HEK293 (cell line): ENCODE results near the gene AGRN.

ENCODE experiments used
- BCL11B ChIP-seq: fragments of 450-650 bp; formaldehyde crosslinking; IDR thresholded peaks from 2 replicates; pipeline ENCODE4 v1.5.1; 2016; ENCODE audit warnings: low read depth, missing biosample characterization, missing genetic modification characterization
- FEZF1 ChIP-seq: fragments of 450-650 bp; formaldehyde crosslinking; IDR thresholded peaks from 2 replicates; pipeline ENCODE4 v1.5.1; 2016; ENCODE audit warnings: missing biosample characterization, missing genetic modification characterization
- SCRT1 ChIP-seq: fragments of 450-650 bp; formaldehyde crosslinking; IDR thresholded peaks from 2 replicates; pipeline ENCODE4 v1.5.1; 2016; ENCODE audit warnings: missing biosample characterization, missing genetic modification characterization, borderline replicate concordance
- ZFHX2 ChIP-seq: fragments of 450-650 bp; formaldehyde crosslinking; conservative IDR thresholded peaks from 2 replicates; pipeline ENCODE4 v1.5.1; 2016; ENCODE audit warnings: missing biosample characterization, missing genetic modification characterization
- ZNF211 ChIP-seq: fragments of 450-650 bp; formaldehyde crosslinking; IDR thresholded peaks from 2 replicates; pipeline ENCODE4 v1.5.1; 2016; ENCODE audit warnings: low read depth, missing biosample characterization, missing genetic modification characterization
- ZNF274 ChIP-seq, 2 experiments: fragments of 200-500 bp in 1 of 2; fragments of 450-650 bp in 1 of 2; sonication (Bioruptor generic) in 1 of 2; formaldehyde crosslinking in 1 of 2; IDR thresholded peaks; 2 replicates each; pipeline versions ENCODE4 v1.5.1 to v1.6.1; 2014 to 2016; ENCODE audit warnings: borderline replicate concordance in 1 of 2, inconsistent platforms in 1 of 2, low read length in 1 of 2, missing biosample characterization in 1 of 2, missing genetic modification characterization in 1 of 2
- ZNF350 ChIP-seq: fragments of 450-650 bp; formaldehyde crosslinking; IDR thresholded peaks from 2 replicates; pipeline ENCODE4 v1.5.0; 2017; ENCODE audit warnings: missing biosample characterization, mild to moderate bottlenecking, missing genetic modification characterization
- ZNF501 ChIP-seq: fragments of 450-650 bp; formaldehyde crosslinking; IDR thresholded peaks from 2 replicates; pipeline ENCODE4 v1.5.1; 2016; ENCODE audit warnings: missing biosample characterization, missing genetic modification characterization
- ZNF548 ChIP-seq: fragments of 450-650 bp; formaldehyde crosslinking; IDR thresholded peaks from 2 replicates; pipeline ENCODE4 v1.5.1; 2016; ENCODE audit warnings: missing biosample characterization, missing genetic modification characterization
- TF ChIP-seq, protein P1 (sequence below): fragments of 450-650 bp; formaldehyde crosslinking; IDR thresholded peaks from 2 replicates; pipeline ENCODE4 v1.5.1; 2016; ENCODE audit warnings: missing biosample characterization, missing genetic modification characterization
- TF ChIP-seq, protein P2 (sequence below): fragments of 450-650 bp; formaldehyde crosslinking; IDR thresholded peaks from 2 replicates; pipeline ENCODE4 v1.5.1; 2016; ENCODE audit warnings: missing biosample characterization, missing genetic modification characterization, low read depth

DNA sequence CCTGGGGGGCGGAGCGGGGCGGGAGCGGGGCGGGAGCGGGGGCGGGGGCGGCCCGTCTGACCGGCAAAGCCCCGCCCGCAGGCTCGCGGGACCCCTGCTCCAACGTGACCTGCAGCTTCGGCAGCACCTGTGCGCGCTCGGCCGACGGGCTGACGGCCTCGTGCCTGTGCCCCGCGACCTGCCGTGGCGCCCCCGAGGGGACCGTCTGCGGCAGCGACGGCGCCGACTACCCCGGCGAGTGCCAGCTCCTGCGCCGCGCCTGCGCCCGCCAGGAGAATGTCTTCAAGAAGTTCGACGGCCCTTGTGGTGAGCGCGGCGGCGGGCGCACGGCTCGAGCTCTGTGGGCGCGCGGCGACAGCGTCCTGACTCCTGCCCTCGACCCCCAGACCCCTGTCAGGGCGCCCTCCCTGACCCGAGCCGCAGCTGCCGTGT, 21.2 kb downstream of the AGRN start:
- TF ChIP-seq, protein P1, sequence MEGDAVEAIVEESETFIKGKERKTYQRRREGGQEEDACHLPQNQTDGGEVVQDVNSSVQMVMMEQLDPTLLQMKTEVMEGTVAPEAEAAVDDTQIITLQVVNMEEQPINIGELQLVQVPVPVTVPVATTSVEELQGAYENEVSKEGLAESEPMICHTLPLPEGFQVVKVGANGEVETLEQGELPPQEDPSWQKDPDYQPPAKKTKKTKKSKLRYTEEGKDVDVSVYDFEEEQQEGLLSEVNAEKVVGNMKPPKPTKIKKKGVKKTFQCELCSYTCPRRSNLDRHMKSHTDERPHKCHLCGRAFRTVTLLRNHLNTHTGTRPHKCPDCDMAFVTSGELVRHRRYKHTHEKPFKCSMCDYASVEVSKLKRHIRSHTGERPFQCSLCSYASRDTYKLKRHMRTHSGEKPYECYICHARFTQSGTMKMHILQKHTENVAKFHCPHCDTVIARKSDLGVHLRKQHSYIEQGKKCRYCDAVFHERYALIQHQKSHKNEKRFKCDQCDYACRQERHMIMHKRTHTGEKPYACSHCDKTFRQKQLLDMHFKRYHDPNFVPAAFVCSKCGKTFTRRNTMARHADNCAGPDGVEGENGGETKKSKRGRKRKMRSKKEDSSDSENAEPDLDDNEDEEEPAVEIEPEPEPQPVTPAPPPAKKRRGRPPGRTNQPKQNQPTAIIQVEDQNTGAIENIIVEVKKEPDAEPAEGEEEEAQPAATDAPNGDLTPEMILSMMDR (tag by site-specific recombination), result no peak
- TF ChIP-seq SCRT1 (tag by site-specific recombination), result no peak
- no peak for TF ChIP-seq FEZF1 (tag by site-specific recombination)
- no peak for TF ChIP-seq BCL11B (tag by site-specific recombination)
- no peak for TF ChIP-seq ZNF274 (IDR thresholded peaks at IDR 0.05; ENCODE audit: low read length)
- no peak for TF ChIP-seq ZNF274 (tag by site-specific recombination; IDR thresholded peaks at IDR 0.05; ENCODE audit: borderline replicate concordance)
- TF ChIP-seq ZNF350 (tag by site-specific recombination), result no peak
- no peak for TF ChIP-seq ZNF501
- no peak for TF ChIP-seq ZNF211 (tag by site-specific recombination)
- TF ChIP-seq ZNF548, result no peak
- TF ChIP-seq, protein P2, sequence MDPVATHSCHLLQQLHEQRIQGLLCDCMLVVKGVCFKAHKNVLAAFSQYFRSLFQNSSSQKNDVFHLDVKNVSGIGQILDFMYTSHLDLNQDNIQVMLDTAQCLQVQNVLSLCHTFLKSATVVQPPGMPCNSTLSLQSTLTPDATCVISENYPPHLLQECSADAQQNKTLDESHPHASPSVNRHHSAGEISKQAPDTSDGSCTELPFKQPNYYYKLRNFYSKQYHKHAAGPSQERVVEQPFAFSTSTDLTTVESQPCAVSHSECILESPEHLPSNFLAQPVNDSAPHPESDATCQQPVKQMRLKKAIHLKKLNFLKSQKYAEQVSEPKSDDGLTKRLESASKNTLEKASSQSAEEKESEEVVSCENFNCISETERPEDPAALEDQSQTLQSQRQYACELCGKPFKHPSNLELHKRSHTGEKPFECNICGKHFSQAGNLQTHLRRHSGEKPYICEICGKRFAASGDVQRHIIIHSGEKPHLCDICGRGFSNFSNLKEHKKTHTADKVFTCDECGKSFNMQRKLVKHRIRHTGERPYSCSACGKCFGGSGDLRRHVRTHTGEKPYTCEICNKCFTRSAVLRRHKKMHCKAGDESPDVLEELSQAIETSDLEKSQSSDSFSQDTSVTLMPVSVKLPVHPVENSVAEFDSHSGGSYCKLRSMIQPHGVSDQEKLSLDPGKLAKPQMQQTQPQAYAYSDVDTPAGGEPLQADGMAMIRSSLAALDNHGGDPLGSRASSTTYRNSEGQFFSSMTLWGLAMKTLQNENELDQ, result no peak
- TF ChIP-seq ZFHX2 (tag by site-specific recombination), result no peak
